ENCODE measurements around the gene COL4A2.

COL4A2 gene

GRCh38 chr13:110423689-110424302, 116.7 kb downstream of the COL4A2 start:
- no peak for DNase-seq

- DNase-seq = no peak
These were observed 117.7 kb downstream of the COL4A2 start for GRCh38 chr13:110424569-110425443.

GRCh38 chr13:110425444-110425780, 118.3 kb downstream of the COL4A2 start:
- DNase-seq = no peak

- no peak for DNase-seq
These were observed 119.7 kb downstream of the COL4A2 start for GRCh38 chr13:110426735-110427134.

- DNase-seq = no peak
These were observed 121.2 kb downstream of the COL4A2 start for GRCh38 chr13:110428313-110428712.

- DNase-seq = no peak
These were observed 123.6 kb downstream of the COL4A2 start for GRCh38 chr13:110430391-110431336.

- DNase-seq = no peak
These were observed 124.6 kb downstream of the COL4A2 start for GRCh38 chr13:110431425-110432294.

GRCh38 chr13:110432522-110432921, 125.4 kb downstream of the COL4A2 start:
- no peak for DNase-seq

- DNase-seq = no peak
These were observed 125.9 kb downstream of the COL4A2 start for GRCh38 chr13:110433014-110433413.

- DNase-seq = no peak
These were observed 127.5 kb downstream of the COL4A2 start for GRCh38 chr13:110434629-110435028.

GRCh38 chr13:110435331-110435730, 128.2 kb downstream of the COL4A2 start:
- DNase-seq = no peak

GRCh38 chr13:110436276-110436675, 129.2 kb downstream of the COL4A2 start:
- no peak for DNase-seq

GRCh38 chr13:110436786-110437370, 129.8 kb downstream of the COL4A2 start:
- no peak for DNase-seq

GRCh38 chr13:110438211-110438610, 131.1 kb downstream of the COL4A2 start:
- no peak for DNase-seq

GRCh38 chr13:110438776-110439175, 131.7 kb downstream of the COL4A2 start:
- no peak for DNase-seq

- DNase-seq = no peak
These were observed 134.1 kb downstream of the COL4A2 start for GRCh38 chr13:110440946-110441731.

- no peak for DNase-seq
These were observed 136.0 kb downstream of the COL4A2 start for GRCh38 chr13:110442930-110443621.

GRCh38 chr13:110443622-110444225, 136.6 kb downstream of the COL4A2 start:
- no peak for DNase-seq

GRCh38 chr13:110444226-110444653, 137.2 kb downstream of the COL4A2 start:
- DNase-seq = no peak

GRCh38 chr13:110445183-110445582, 138.1 kb downstream of the COL4A2 start:
- DNase-seq = no peak
